Tibial nerve (tissue), 4 donors: ENCODE data around the gene ZCCHC24. TPM values are rescaled to one million over a fixed set of nuclear protein-coding genes. Genes with fewer than 3 reads are reported as not detected.

ENCODE experiments used
- DNase-seq, 2 donors: peaks; one replicate each; pipeline ENCODE4 v3.0.0-alpha.2; 2019; ENCODE audit warnings: low spot score in 2 of 2
- H3K27ac ChIP-seq, 4 donors: fragments of 200-600 bp; sonication (generic) in 3 of 4; one replicate each; pipeline ENCODE4 v1.5.1; 2017 to 2019; ENCODE audit warnings: mild to moderate bottlenecking in 1 of 4
- H3K27me3 ChIP-seq, 2 donors: fragments of 200-600 bp; sonication (generic) in 1 of 2; one replicate each; pipeline versions ENCODE4 v1.5.1 to v1.6.0; 2017 to 2019
- H3K36me3 ChIP-seq, 3 donors: fragments of 200-600 bp; sonication (generic); one replicate each; pipeline ENCODE4 v1.5.1; 2018 to 2019
- H3K4me1 ChIP-seq, 4 donors: fragments of 200-600 bp; sonication (generic) in 3 of 4; one replicate each; pipeline ENCODE4 v1.5.1; 2017 to 2019
- H3K4me3 ChIP-seq, 4 donors: fragments of 200-600 bp; sonication (generic) in 3 of 4; one replicate each; pipeline ENCODE4 v1.5.1; 2017 to 2019; ENCODE audit warnings: mild to moderate bottlenecking in 1 of 4, moderate library complexity in 1 of 4
- H3K9me3 ChIP-seq, 4 donors: fragments of 200-600 bp; sonication (generic) in 3 of 4; one replicate each; pipeline ENCODE4 v1.5.1; 2017 to 2019
- EP300 ChIP-seq, 2 donors: sonication (generic); formaldehyde crosslinking; IDR thresholded peaks; one replicate each; pipeline ENCODE4 v1.6.1; 2017; ENCODE audit warnings: antibody characterized with exemption in 2 of 2, mild to moderate bottlenecking in 1 of 2
- POLR2A ChIP-seq, 2 donors: fragments of 450-650 bp; IDR thresholded peaks; one replicate each; pipeline ENCODE4 v1.6.1; 2017; ENCODE audit warnings: antibody characterized with exemption in 2 of 2, mild to moderate bottlenecking in 2 of 2, moderate library complexity in 2 of 2
- WGBS, 2 donors: methylation state at CpG; one replicate each; pipeline ENCODE4 v1.1.5; 2018; 5-methylcytosine and 5-hydroxymethylcytosine counted together
- total RNA-seq, 4 donors: library from RNA; depleted of rRNA; stranded (reverse); fragments of >200 nt; gene quantifications; one replicate each; pipeline ENCODE4 v1.1.0, GENCODE V29; 2016
- TF ChIP-seq, protein P1 (sequence below), 5 experiments: fragments of 200-600 bp in 3 of 5; fragments of 450-650 bp in 2 of 5; sonication (generic) in 3 of 5; IDR thresholded peaks; one replicate each; pipeline ENCODE4 v1.5.1; 2016 to 2019; ENCODE audit warnings: antibody characterized with exemption in 5 of 5, mild to moderate bottlenecking in 3 of 5, moderate library complexity in 2 of 5

The ZCCHC24 gene
- total RNA-seq, 4 donors from 2014 or later: 122 to 165 (median 138) TPM

DNA sequence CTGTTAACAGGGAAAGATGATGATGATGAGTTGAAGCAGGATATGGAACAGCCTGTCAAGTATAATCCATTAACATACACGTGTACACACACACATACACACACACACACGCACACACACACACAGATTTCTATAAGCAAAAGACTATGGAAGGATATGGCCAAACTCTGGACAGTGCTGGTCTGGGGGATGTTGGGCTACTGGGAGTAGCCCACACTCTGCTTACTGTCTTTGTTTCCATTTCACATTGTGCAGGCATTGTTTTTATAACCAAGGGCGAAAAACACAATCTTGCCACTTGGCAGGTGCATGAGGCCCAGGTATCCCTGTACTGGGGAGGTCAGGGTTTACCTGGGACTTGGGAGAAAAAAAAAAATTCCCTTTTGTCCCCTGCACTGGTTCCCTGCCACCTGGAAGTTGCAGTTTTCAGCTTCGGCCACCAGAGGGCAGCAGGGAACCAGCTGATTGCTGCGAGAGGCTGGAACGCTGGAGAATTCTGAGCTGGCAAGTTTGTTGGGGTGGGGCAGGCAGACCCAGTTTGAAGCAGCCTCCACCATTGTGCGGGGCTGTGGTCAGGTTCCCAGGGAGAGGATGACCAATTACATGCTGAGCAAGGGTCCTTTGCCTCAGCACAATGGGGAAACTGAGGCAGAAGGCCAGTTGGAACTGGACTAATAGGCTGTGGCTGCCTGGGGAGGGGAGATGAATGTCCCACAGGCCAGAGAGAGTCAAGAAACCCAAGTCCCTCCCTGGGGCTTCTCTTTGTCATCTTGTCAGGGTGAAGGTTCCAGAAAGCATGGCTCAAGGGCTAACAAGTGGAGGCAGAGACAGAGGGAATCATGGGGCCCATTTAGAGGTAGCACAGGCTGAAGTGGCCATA is 70.9 kb downstream of the ZCCHC24 start:
- Histone ChIP-seq H3K4me1 (peaks cover 0 to 26% (median 11%) of the 10 kb centered on the region in 4 donors), H3K27ac (peak overlapping the region in 2 of 4 donors; percentile 26 to 32), H3K9me3 (peaks cover 0 to 18% (median 0%) of the 10 kb centered on the region in 4 donors), H3K4me3 (no peak overlapping the region), H3K36me3 (no peaks in the 10 kb centered on the region), H3K27me3 (no peaks in the 10 kb centered on the region)
- peak; percentile 75 to 85 for DNase-seq
- WGBS, 2 donors: 11 to 15% methylated on average over 7 of the region's 7 CpGs
- TF ChIP-seq POLR2A (IDR thresholded peaks at IDR 0.05) (no peak), EP300 (IDR thresholded peaks at IDR 0.05) (peak in 1 of 2 donors; percentile 49)
- TF ChIP-seq, protein P1, sequence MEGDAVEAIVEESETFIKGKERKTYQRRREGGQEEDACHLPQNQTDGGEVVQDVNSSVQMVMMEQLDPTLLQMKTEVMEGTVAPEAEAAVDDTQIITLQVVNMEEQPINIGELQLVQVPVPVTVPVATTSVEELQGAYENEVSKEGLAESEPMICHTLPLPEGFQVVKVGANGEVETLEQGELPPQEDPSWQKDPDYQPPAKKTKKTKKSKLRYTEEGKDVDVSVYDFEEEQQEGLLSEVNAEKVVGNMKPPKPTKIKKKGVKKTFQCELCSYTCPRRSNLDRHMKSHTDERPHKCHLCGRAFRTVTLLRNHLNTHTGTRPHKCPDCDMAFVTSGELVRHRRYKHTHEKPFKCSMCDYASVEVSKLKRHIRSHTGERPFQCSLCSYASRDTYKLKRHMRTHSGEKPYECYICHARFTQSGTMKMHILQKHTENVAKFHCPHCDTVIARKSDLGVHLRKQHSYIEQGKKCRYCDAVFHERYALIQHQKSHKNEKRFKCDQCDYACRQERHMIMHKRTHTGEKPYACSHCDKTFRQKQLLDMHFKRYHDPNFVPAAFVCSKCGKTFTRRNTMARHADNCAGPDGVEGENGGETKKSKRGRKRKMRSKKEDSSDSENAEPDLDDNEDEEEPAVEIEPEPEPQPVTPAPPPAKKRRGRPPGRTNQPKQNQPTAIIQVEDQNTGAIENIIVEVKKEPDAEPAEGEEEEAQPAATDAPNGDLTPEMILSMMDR (IDR thresholded peaks at IDR 0.05): peak; percentile 92 to 98 (median 96)

GRCh38 chr10:79372871-79373270 is 72.6 kb downstream of the ZCCHC24 start:
- Histone ChIP-seq H3K4me3 (no peak overlapping the region), H3K9me3 (peaks cover 0 to 18% (median 0%) of the 10 kb centered on the region in 4 donors), H3K4me1 (peaks cover 0 to 18% (median 6%) of the 10 kb centered on the region in 4 donors), H3K27ac (no peak overlapping the region), H3K36me3 (no peaks in the 10 kb centered on the region), H3K27me3 (no peaks in the 10 kb centered on the region)
- WGBS, 2 donors: 63 to 67% methylated on average over 4 of the region's 4 CpGs
- DNase-seq: no peak
- TF ChIP-seq, protein P1 (IDR thresholded peaks at IDR 0.05): no peak
- TF ChIP-seq POLR2A (IDR thresholded peaks at IDR 0.05): no peak
- no peak for TF ChIP-seq EP300 (IDR thresholded peaks at IDR 0.05)

DNA sequence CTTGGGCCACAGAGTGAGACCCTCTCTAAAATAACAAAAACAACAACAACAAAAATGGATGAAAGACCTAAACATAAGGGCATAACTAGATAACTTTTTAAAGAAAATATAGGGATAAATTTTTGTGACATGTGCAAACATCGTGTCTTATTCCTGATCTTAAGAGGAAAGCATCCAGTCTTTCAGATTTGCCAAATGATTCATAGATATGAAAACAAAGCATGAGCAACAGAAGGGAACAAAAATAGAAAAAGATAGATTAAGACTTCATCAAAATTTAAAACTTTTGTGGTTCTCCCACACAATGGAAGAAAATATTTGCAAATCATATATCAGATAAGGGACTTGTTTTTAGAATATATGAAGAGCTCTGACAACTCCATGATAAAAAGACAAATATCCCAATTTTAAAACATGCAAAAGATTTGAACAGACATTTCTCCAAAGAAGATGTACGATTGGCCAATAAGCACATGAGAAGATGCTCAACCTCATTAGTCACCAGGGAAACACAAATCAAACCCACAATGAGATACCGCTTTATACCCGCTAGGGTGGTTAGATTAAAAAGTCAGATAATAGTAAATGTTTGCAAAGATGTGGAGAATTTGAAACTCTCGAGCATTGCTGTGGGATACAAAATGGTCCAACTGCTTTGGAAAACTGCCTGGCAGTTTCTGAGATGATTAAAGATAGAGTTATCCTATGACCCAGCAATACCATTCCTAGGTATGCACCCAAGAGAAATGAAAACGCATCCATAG is 77.8 kb downstream of the ZCCHC24 start:
- TF ChIP-seq, protein P1 (IDR thresholded peaks at IDR 0.05): no peak
- TF ChIP-seq POLR2A (IDR thresholded peaks at IDR 0.05) (no peak), EP300 (IDR thresholded peaks at IDR 0.05) (no peak)

DNA sequence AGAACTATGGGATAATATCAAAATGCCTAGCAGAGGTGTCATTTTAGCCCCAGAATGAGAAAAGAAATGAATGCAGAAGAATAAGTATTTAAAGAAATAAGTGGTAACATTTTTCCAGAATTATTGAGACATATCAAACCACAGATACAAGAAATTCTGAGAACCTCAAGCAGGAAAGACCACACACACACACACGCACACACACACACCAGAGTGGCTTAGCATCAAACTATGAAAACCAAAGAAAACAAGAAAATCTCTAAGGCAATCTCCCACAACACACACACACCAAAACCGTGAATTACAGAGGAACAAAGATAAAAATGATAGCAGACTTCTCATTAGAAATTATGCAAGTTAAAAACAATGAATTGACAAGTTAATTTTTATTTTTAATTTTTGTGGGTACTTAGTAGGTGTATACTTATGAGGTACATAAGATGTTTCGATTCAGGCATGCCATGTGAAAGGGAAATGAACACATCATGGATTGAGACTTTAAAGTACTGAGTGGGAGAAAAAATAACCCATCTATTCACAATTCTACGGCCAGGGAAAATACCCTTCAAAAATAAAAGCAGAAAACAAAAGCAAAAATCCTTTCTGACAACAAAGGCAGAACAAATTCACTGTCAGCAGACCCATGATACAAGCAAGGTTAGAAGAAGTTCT is 83.6 kb downstream of the ZCCHC24 start:
- Histone ChIP-seq H3K4me3 (no peak overlapping the region), H3K9me3 (no peaks in the 10 kb centered on the region), H3K36me3 (peaks cover 0 to 11% (median 0%) of the 10 kb centered on the region in 3 donors), H3K27me3 (no peaks in the 10 kb centered on the region), H3K27ac (no peak overlapping the region), H3K4me1 (no peaks in the 10 kb centered on the region)
- TF ChIP-seq, protein P1 (IDR thresholded peaks at IDR 0.05): no peak
- TF ChIP-seq EP300 (IDR thresholded peaks at IDR 0.05) (no peak), POLR2A (IDR thresholded peaks at IDR 0.05) (no peak)
- no peak for DNase-seq
- 63 to 67% methylated on average over 4 of the region's 4 CpGs for WGBS, 2 donors

More for the DNA sequence above, 77.8 kb downstream of the ZCCHC24 start:
- Histone ChIP-seq H3K9me3 (peaks cover 0 to 18% (median 0%) of the 10 kb centered on the region in 4 donors), H3K4me1 (no peaks in the 10 kb centered on the region), H3K4me3 (no peak overlapping the region), H3K27ac (no peak overlapping the region), H3K36me3 (no peaks in the 10 kb centered on the region), H3K27me3 (no peaks in the 10 kb centered on the region)
- WGBS, 2 donors: 81% methylated on average over 6 of the region's 6 CpGs
- DNase-seq: no peak
